ENCODE measurements around the gene INO80E.

INO80E gene

DNA sequence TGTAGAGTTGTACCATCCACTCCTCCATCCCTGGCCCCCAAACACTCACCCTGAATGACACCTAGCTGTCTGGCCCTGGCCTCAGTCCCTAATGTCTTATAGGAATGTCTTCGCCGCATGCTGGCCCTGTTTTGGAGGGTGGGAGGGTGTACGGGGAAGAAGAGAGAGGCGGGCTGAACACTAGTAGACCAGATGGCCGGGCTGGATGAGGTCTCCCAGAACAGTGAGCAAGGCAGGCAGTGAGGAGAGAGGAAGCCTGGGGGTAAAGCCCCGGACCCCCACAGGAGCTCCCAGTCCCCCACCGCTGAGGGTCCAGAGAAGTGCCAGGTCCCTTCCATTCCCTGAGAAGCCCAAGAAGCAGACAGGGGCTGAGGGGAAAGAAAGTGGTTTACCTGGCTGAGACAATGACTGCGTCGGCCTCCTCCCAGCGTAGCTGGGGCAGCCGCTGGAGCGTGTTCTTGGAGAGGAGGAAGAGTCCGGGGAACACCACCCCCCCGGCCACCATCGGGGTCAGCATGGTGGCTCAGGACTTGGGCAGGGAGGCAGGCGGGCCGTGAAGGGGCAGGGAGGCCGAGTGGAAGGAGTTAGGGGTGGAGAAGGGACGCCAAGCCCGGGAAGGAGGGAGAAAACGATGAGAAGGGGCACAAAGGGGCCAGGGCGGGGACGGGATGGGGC lies 34.1 kb downstream of the INO80E start:
- ATAC-seq = peak; percentile 5; the same call in 1 of the 3 replicates
- TF ChIP-seq ISL1 (CRISPR knock-in tag; IDR thresholded peaks at IDR 0.05) (no peak), ZFP30 (CRISPR knock-in tag; IDR thresholded peaks at IDR 0.05) (no peak), CSDC2 (CRISPR knock-in tag; IDR thresholded peaks at IDR 0.05) (no peak), PPARA (CRISPR knock-in tag; IDR thresholded peaks at IDR 0.05; ENCODE audit: borderline replicate concordance) (no peak), ZNF8 (CRISPR knock-in tag; IDR thresholded peaks at IDR 0.05) (no peak)
- TF ChIP-seq, protein P1, sequence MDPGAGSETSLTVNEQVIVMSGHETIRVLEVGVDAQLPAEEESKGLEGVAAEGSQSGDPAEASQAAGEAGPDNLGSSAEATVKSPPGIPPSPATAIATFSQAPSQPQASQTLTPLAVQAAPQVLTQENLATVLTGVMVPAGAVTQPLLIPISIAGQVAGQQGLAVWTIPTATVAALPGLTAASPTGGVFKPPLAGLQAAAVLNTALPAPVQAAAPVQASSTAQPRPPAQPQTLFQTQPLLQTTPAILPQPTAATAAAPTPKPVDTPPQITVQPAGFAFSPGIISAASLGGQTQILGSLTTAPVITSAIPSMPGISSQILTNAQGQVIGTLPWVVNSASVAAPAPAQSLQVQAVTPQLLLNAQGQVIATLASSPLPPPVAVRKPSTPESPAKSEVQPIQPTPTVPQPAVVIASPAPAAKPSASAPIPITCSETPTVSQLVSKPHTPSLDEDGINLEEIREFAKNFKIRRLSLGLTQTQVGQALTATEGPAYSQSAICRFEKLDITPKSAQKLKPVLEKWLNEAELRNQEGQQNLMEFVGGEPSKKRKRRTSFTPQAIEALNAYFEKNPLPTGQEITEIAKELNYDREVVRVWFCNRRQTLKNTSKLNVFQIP (CRISPR knock-in tag; IDR thresholded peaks at IDR 0.05; ENCODE audit: borderline replicate concordance, low read depth) = no peak
- TF ChIP-seq, protein P2, sequence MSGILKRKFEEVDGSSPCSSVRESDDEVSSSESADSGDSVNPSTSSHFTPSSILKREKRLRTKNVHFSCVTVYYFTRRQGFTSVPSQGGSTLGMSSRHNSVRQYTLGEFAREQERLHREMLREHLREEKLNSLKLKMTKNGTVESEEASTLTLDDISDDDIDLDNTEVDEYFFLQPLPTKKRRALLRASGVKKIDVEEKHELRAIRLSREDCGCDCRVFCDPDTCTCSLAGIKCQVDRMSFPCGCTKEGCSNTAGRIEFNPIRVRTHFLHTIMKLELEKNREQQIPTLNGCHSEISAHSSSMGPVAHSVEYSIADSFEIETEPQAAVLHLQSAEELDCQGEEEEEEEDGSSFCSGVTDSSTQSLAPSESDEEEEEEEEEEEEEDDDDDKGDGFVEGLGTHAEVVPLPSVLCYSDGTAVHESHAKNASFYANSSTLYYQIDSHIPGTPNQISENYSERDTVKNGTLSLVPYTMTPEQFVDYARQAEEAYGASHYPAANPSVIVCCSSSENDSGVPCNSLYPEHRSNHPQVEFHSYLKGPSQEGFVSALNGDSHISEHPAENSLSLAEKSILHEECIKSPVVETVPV (CRISPR knock-in tag; IDR thresholded peaks at IDR 0.05) = no peak

DNA sequence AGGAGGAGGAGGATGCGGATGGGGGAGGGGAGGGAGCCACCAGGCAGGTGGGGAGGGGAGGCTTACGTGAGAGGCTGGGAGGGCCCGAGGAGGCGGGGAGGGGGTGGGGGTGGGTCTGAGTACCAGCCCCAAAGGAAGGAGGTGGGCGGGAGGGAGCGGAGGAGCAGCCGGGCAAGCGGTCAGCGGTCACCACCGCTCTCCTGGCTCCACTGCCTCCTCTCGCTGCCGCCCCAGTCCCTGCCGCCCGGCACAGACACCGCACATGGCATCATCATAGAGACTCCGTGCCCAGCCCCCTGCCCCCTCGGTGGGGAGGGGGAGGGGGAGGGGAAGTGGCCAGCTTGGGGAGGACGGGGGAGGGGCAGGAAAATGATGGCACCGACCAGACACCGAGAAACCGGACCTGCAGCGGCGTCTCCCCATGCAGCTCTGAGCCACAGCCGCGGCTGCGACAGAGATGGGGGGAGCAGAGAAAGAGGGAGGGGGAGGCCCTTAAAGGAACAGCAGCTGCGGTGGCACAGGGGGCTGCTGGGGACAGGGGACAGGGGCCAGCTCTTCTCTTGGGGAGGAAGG lies 34.9 kb downstream of the INO80E start, which contains the start of gene TLCD3B:
TSS of gene TLCD3B (minus strand) at position 431 of the 573 bp plus-strand sequence. CDS start 744 bp downstream, outside the sequence.
- TF ChIP-seq, protein P2 (CRISPR knock-in tag; IDR thresholded peaks at IDR 0.05) = no peak
- no peak for TF ChIP-seq CSDC2 (CRISPR knock-in tag; IDR thresholded peaks at IDR 0.05)
- no peak for TF ChIP-seq ZC3H10 (CRISPR knock-in tag; IDR thresholded peaks at IDR 0.05)
- TF ChIP-seq, protein P3, sequence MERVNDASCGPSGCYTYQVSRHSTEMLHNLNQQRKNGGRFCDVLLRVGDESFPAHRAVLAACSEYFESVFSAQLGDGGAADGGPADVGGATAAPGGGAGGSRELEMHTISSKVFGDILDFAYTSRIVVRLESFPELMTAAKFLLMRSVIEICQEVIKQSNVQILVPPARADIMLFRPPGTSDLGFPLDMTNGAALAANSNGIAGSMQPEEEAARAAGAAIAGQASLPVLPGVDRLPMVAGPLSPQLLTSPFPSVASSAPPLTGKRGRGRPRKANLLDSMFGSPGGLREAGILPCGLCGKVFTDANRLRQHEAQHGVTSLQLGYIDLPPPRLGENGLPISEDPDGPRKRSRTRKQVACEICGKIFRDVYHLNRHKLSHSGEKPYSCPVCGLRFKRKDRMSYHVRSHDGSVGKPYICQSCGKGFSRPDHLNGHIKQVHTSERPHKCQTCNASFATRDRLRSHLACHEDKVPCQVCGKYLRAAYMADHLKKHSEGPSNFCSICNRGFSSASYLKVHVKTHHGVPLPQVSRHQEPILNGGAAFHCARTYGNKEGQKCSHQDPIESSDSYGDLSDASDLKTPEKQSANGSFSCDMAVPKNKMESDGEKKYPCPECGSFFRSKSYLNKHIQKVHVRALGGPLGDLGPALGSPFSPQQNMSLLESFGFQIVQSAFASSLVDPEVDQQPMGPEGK (CRISPR knock-in tag; IDR thresholded peaks at IDR 0.05; ENCODE audit: borderline replicate concordance) = no peak
- TF ChIP-seq ZNF70 (CRISPR knock-in tag; IDR thresholded peaks at IDR 0.05) = no peak
- TF ChIP-seq, protein P4, sequence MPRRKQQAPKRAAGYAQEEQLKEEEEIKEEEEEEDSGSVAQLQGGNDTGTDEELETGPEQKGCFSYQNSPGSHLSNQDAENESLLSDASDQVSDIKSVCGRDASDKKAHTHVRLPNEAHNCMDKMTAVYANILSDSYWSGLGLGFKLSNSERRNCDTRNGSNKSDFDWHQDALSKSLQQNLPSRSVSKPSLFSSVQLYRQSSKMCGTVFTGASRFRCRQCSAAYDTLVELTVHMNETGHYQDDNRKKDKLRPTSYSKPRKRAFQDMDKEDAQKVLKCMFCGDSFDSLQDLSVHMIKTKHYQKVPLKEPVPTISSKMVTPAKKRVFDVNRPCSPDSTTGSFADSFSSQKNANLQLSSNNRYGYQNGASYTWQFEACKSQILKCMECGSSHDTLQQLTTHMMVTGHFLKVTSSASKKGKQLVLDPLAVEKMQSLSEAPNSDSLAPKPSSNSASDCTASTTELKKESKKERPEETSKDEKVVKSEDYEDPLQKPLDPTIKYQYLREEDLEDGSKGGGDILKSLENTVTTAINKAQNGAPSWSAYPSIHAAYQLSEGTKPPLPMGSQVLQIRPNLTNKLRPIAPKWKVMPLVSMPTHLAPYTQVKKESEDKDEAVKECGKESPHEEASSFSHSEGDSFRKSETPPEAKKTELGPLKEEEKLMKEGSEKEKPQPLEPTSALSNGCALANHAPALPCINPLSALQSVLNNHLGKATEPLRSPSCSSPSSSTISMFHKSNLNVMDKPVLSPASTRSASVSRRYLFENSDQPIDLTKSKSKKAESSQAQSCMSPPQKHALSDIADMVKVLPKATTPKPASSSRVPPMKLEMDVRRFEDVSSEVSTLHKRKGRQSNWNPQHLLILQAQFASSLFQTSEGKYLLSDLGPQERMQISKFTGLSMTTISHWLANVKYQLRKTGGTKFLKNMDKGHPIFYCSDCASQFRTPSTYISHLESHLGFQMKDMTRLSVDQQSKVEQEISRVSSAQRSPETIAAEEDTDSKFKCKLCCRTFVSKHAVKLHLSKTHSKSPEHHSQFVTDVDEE (CRISPR knock-in tag; IDR thresholded peaks at IDR 0.05) = no peak
- TF ChIP-seq ISL1 (CRISPR knock-in tag; IDR thresholded peaks at IDR 0.05) = no peak
- TF ChIP-seq ESRRG (CRISPR knock-in tag; IDR thresholded peaks at IDR 0.05) = no peak
- TF ChIP-seq, protein P1 (CRISPR knock-in tag; IDR thresholded peaks at IDR 0.05; ENCODE audit: borderline replicate concordance, low read depth) = no peak
- no peak for TF ChIP-seq TCF4 (CRISPR knock-in tag; IDR thresholded peaks at IDR 0.05; ENCODE audit: borderline replicate concordance)
- TF ChIP-seq PPARA (CRISPR knock-in tag; IDR thresholded peaks at IDR 0.05; ENCODE audit: borderline replicate concordance) = no peak
- TF ChIP-seq RARB (CRISPR knock-in tag; IDR thresholded peaks at IDR 0.05) = no peak
- TF ChIP-seq SNAI2 (CRISPR knock-in tag; IDR thresholded peaks at IDR 0.05) = no peak
- TF ChIP-seq BACH2 (CRISPR knock-in tag; IDR thresholded peaks at IDR 0.05; ENCODE audit: borderline replicate concordance) = no peak
- no peak for TF ChIP-seq ZFP30 (CRISPR knock-in tag; IDR thresholded peaks at IDR 0.05)
- TF ChIP-seq, protein P5, sequence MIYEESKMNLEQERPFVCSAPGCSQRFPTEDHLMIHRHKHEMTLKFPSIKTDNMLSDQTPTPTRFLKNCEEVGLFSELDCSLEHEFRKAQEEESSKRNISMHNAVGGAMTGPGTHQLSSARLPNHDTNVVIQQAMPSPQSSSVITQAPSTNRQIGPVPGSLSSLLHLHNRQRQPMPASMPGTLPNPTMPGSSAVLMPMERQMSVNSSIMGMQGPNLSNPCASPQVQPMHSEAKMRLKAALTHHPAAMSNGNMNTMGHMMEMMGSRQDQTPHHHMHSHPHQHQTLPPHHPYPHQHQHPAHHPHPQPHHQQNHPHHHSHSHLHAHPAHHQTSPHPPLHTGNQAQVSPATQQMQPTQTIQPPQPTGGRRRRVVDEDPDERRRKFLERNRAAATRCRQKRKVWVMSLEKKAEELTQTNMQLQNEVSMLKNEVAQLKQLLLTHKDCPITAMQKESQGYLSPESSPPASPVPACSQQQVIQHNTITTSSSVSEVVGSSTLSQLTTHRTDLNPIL (CRISPR knock-in tag; IDR thresholded peaks at IDR 0.05; ENCODE audit: low read depth) = no peak
- TF ChIP-seq ZNF565 (CRISPR knock-in tag; conservative IDR thresholded peaks at IDR 0.05; ENCODE audit: low read depth) = no peak
- TF ChIP-seq ZNF8 (CRISPR knock-in tag; IDR thresholded peaks at IDR 0.05) = no peak
- ATAC-seq = peak; percentile 61
